Ishikawa (cell line): ENCODE data around the gene PIK3C2G.

ENCODE experiments used
- CEBPB ChIP-seq: IDR thresholded peaks from 2 replicates; pipeline ENCODE4 v1.6.1; 2012
- EP300 ChIP-seq: IDR thresholded peaks from 2 replicates; pipeline ENCODE4 v1.6.1; 2012; ENCODE audit warnings: borderline replicate concordance
- FOXM1 ChIP-seq: IDR thresholded peaks from 2 replicates; pipeline ENCODE4 v1.6.1; 2012; ENCODE audit warnings: low read depth, borderline replicate concordance
- RAD21 ChIP-seq: IDR thresholded peaks from 2 replicates; pipeline ENCODE4 v1.6.1; 2012; ENCODE audit warnings: low read depth
- TAF1 ChIP-seq: IDR thresholded peaks from 2 replicates; pipeline ENCODE4 v1.6.1; 2012; ENCODE audit warnings: low read depth, mild to moderate bottlenecking
- TCF12 ChIP-seq: IDR thresholded peaks from 2 replicates; pipeline ENCODE4 v1.6.1; 2012; ENCODE audit warnings: low read depth
- TEAD4 ChIP-seq: IDR thresholded peaks from 2 replicates; pipeline ENCODE4 v1.6.1; 2012
- TF ChIP-seq, protein P1 (sequence below): IDR thresholded peaks from 2 replicates; pipeline ENCODE4 v1.6.1; 2012; ENCODE audit warnings: low read depth, mild to moderate bottlenecking

DNA sequence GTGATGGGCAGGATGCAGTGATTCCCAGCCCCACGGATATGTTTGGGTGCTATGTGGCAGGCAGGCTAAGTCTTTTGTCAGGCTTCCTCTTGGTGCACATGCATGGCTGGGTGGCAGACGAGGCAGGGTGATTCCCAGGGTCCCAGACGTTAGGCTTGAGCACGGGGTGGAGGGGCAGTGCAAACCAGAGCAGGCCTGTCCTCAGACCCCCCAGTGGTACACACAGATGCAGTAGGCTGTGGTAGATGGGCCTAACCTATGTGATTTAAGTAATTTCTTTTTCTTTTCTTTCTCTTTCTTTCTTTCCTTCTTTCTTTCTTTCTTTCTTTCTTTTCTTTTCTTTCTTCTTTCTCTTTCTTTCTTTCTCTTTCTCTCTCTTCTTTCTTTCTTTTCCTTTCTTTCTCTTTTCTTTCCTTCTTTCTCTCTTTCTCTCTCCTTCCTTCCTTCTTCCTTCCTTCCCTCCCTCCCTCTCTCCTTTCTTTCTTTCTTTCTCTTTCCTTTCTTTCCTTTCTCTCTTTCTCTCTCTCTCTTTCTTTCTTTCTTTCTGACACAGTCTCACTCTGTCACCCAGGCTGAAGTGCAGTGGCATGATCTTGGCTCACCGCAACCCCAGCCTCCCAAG is 41.6 kb downstream of the PIK3C2G start:
- TF ChIP-seq RAD21 (no peak), EP300 (no peak), TCF12 (no peak), CEBPB (no peak), FOXM1 (no peak), TEAD4 (no peak), TAF1 (no peak)
- TF ChIP-seq, protein P1, sequence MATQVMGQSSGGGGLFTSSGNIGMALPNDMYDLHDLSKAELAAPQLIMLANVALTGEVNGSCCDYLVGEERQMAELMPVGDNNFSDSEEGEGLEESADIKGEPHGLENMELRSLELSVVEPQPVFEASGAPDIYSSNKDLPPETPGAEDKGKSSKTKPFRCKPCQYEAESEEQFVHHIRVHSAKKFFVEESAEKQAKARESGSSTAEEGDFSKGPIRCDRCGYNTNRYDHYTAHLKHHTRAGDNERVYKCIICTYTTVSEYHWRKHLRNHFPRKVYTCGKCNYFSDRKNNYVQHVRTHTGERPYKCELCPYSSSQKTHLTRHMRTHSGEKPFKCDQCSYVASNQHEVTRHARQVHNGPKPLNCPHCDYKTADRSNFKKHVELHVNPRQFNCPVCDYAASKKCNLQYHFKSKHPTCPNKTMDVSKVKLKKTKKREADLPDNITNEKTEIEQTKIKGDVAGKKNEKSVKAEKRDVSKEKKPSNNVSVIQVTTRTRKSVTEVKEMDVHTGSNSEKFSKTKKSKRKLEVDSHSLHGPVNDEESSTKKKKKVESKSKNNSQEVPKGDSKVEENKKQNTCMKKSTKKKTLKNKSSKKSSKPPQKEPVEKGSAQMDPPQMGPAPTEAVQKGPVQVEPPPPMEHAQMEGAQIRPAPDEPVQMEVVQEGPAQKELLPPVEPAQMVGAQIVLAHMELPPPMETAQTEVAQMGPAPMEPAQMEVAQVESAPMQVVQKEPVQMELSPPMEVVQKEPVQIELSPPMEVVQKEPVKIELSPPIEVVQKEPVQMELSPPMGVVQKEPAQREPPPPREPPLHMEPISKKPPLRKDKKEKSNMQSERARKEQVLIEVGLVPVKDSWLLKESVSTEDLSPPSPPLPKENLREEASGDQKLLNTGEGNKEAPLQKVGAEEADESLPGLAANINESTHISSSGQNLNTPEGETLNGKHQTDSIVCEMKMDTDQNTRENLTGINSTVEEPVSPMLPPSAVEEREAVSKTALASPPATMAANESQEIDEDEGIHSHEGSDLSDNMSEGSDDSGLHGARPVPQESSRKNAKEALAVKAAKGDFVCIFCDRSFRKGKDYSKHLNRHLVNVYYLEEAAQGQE, result no peak
